Effector CD8-positive, alpha-beta T cell (primary cell): ENCODE data around the gene ERH.

Source experiments
- DNase-seq: peaks from one replicate; lab custom pipeline; 2025; lab: John Stamatoyannopoulos, UW

ERH gene

DNA sequence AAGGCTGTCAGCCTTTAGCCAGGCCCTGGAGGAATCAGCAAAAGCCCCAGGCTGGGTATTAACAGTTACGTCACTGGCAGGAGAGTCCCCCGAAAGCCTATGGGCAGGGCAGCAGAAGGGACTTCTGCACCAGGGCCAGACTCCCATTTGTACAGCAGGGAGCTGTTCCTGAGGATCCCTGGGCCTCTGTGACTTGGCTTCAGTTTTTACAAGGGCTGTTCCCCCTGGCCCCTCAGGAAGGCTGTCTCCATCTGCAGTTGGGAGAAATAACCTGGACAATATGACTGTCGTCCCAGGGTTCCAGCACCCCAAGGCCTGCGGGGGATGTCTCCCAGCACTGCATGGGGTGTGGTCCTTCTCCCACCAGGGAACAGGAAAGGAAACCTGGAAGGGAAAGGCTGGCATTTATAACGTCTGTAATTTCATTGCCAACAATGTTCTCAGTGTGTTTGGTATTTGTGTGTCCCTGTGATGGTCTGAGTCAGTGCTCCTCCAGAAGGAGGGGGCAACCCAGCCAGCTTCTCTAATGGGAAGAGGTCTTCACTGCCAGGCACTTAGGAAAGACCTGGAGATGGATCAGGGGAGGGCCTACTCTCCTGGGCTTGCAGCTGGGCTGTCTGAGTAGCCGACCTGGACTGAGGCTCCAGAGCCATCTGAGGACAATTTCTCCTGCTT, 42.4 kb downstream of the ERH start:
- no peak for DNase-seq

DNA sequence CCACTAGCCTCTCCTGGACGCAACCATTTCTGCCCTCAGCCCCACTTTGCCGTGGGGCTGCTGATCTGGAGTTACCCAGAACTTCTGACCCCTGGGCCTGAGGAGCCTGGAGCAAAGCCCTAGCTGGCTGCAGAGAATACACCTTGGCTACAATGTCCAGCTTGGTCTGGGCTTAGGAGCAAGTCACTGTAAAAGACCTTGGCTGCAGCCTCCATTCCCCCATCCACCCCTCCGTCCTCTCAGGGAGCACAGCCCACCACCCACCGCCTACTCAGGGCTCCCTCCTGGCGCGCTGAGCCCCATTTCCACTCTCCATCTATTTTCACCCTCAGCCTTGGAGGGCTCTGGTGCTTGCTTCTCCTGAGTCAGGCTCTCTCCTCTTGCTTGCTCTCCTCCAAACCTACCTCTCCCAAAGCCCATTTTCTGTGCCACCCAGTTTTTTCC, 42.9 kb downstream of the ERH start:
- no peak for DNase-seq

DNA sequence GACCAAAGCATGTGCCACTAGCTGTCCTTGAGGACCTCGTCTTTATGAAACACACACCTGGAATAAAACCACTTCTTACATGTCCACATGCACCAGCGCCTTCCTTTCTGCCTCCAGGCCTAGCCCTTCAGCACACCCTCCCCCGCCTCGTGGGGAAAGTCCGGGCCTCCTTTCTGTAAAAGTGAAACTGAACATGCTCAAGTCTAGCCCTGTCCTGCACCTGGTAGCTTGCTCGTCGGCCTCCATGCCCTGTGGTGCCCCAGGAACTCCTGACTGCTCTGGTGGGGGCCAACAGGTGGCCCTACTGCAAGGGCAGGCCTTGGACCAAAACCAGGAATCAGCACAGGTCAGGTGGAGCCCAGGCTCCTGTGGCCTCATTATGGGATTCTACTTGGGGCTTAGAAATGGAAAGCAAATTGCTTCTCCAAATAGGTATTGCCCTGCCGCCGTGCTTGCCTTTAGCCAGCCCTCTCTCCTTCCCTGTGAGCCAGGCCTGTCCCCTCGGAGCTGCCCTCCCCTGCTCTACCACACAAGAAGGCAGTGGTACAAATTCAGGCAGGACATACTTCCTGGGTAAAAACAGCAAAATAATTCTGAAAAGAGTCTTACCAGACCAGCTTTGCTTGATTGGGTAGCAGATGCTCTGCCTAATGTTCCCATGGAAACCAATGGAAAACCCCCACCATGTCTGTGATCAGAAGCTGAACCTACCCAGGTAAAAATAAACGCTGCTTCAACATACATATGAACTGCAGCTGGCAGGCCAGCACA, 43.5 kb downstream of the ERH start:
- no peak for DNase-seq

DNA sequence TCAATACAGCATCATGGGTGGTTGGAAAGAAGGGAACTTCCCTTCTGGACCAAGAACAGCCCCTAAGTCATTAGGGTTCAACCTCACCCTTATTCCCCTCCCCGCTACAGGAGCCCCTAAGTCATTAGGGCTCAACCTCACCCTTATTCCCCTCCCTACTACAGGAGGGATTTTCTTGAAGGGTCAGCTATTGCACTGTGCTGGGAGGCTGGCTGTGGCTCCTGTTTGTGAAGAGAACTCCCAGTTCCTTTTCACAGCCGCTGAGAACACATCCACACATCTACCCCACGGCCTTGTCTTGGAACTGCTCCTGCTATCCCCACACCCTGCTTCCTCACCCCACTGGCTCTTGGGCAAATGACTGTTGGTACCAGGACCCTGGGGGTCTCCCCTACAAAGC, 44.9 kb downstream of the ERH start:
- no peak for DNase-seq

DNA sequence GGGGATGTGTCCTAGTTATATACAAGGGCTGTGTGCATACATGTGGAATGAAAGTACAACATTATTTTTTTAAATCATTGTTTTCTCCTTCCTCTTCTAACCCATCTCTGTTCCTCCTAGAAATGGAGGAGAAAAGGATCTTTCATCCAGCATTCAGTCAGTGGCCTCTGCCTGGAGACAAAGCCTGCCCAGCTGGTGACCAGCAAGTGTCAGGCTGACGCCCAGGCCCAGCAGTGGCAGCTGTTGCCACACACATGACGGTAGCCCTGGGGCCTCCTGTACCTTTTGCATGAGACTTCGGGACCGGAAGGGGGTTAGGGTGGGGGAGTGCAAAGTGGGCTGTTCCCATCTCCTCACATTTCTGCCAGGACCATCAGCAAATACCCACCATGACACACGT, 46.2 kb downstream of the ERH start:
- no peak for DNase-seq

DNA sequence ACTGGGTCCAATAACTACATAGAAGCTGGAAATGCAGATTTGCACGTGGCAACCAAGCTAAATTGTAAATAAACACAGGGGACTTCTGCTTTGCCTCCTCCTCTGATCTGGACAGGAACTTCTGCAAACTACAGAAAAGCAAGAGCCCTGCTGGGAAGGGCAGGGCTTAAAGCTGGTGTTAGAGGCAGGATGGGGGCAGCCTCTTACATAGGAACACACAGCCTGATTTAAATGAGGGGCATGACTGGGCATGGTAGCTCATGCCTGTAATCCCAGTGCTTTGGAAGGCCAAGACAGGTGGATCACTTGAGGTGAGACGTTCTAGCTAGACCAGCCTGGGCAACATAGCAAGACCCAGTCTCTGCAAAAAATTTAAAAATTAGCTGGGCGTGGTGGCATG, 46.7 kb downstream of the ERH start:
- DNase-seq: no peak

DNA sequence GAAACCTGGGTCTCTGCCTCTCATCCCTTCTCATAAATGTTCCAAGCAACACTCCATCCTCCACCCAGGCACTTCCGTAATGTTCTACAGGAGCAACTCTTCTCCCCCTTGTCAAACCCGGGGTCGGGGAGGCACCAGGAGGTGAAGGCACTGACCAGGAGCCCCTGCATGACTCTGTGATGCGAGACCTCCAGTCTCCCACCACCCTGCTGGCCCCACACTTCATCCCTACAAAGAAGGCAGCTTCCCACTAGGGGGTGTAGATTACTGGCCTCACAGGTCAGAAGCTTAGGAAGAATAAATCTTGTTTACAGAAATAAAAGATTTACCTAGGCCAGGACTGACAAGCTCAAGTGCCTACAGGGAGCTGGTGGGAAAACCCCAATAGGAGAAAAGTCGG, 47.2 kb downstream of the ERH start:
- no peak for DNase-seq

DNA sequence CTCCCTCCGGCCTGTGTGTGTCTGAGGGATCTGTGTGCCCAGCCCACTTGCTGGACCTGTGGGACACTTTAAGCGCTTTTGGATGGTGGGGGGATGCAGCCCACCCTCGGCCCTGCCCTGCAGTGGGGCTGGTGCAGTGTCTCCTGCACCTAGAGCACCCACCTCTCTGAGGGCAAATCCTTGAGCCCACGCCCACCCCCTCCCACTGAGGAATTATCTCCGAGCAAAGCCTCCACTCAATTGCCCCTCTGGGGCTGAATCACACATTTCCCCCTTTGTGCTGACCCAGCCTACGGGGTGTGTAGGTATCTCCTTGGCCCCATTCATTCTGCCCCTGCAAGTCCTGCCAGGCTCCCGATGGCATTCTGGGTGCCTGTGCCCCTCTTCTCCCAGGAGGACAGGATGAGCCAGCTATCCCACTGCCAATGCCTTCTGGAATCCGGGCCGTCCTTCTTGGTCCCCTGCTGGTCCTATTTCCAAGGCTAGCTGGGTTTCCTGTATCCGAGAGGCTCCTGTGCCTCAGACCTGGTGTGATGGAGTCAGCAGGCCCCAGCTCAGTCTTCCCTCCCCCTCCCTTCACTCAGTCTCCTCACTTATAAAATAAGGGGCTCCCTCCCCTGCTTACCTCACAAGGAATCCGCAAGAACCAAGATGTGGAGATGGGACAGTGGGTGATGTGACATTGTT, 48.9 kb downstream of the ERH start:
- DNase-seq: no peak

DNA sequence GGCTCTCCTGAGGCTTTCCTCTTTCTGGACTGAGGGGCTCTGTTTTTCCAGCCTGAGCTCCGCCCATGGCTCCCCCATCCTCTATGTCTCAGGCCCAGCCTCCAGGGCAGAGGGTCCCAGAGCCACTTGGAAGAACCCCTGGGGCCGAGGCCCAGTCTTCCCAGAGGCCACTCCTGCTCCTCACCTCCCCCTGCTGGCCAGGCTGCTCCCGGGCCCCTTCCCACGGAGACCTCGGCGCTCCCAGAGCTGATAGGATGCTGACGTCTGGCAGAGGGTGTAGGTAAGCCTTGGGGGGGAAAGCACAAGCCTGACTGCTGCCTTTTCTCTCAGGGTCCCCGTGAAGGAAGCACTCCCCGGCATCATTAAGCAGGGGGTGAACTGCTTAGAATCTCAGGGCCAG, 51.4 kb downstream of the ERH start:
- DNase-seq: no peak

DNA sequence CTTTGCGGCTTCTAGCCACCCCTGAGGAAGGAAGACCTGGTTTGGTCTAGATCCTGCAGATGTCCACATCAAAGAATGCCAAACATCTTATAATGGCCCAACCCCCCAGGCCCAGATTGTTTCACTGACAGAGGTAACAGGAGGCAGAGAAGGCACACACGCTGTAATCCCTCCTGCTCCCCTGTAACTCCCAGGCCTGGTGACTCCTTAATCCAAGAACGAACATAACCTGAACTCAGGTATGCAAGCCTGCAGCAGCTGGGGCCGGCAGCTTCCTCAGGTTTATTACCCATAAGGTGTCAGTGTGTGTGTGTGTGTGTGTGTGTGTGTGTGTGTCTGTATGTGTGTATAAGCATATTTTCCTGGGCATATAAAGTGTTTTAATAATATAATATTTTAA, 52.7 kb downstream of the ERH start:
- no peak for DNase-seq

DNA sequence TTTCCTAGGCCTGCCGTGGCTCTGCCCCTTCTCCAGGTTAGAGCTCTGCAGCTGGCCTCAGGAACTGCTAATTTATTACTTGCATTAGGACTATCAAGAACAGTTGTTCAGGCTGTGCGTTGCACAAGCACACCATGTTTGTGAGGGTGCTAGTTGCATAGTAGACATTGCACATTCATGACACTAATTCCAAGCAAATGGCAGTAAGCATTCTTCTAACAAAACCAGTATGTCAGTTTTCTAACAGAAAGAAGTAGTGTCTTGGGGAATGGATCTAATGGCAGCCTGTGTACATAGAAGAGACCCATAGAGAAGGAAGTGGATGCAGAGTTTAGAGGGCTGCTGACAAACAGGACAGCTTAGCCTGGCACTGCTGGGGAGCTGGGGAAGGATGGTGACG, 53.9 kb downstream of the ERH start:
- DNase-seq: no peak

DNA sequence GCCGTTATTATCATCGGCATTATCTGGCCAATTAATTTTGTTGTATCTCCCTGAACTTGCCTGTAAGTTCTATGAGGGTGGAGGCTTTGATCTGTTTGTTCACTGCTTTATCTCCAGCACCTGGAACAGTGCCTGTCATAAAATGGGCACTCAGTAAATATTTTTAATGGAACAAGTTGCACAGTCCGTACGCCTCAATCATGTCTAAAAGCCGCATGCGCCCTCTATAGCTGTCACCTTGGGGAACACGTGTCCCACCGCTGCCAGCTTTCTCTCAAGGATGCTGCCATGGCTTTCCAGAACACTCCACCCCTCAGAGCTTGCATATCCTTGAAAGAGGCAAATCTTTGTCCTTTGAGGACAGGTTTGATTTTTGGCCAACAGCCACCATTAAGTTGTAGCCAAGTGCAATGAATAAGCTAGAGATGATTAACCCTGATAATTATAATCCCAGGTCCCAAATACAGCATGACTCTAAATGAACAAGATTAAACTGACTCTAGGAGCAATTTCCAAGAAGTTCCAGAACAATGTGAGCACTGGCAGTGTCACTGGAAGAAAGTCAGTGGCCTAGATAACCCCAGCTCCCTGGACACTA, 55.1 kb downstream of the ERH start:
- no peak for DNase-seq

DNA sequence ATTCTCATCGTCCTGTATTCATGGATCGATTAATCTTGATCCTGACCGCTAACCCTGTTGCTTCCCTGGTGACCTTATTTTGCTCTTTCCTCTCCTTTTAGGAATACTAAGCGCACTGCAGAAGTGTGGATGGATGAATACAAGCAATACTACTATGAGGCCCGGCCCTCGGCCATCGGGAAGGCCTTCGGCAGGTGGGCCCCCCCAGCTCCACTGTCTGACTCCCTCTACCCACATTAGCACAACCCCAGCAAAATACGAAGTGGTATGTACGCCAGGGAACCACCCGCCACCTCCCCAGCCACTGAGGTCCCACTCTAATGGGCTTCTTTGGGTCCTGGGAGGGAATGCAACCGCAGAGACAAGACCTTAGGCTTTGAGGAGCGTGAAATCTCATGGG, 58.7 kb downstream of the ERH start:
- no peak for DNase-seq

DNA sequence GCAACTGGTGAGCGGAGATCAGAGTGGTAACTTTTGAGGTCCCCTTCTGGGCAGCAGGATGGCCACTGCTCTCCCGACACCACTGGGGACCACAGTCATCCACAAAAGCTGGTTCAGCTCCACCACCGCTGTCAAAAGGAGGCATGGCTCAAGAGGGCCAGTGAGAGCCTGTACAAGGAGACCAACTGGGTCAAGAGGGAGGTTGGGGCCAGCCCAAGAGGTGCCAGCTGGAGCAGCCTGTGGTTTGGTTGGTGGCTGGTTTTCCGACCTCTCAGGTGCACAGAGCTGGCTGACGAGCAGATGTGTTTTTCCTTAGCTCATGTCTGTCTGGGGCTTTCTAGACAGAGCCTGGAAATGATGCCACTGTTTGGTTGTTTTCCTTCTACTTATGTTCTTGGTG, 60.1 kb downstream of the ERH start:
- DNase-seq: no peak

DNA sequence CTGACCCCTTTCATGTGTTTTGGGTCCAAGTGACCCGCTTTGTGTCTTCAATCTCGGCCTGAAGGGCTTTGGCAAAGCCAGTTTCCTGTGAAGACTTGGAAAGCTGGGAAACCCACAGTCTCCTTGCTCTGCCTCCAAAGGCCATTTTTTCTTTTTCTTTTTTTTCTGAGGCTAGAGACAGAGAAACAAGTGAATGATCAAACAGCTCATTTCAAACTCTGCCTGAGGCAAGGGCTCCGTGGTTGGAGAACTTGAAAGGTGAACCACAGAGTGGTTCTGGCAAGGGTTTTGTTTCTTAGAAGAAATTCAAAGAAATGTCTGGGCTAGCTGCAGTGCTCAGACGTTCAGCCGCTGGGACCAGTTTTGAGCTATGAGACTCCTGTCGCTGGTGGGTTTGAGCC, 62.7 kb downstream of the ERH start:
- DNase-seq: no peak

DNA sequence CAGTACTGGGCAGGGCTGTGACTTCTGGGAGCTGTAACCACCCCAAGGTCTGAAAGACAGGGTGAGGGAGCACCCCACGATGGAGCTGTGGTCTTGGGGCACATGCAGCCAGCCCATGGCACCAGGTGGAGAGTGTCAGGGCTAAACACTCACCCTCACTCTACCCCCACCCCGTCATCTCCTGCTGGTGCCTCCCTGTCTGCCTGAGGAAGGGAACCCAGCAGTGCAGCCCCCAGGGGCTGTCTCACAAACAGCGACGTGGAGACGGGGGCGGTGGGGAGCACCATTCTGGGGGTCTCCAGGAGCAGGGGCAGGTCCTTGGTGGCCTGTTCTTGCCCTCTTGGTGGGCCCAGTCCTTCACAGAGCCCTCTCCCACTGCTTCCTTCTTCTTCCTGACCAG, 63.5 kb downstream of the ERH start:
- DNase-seq: no peak

DNA sequence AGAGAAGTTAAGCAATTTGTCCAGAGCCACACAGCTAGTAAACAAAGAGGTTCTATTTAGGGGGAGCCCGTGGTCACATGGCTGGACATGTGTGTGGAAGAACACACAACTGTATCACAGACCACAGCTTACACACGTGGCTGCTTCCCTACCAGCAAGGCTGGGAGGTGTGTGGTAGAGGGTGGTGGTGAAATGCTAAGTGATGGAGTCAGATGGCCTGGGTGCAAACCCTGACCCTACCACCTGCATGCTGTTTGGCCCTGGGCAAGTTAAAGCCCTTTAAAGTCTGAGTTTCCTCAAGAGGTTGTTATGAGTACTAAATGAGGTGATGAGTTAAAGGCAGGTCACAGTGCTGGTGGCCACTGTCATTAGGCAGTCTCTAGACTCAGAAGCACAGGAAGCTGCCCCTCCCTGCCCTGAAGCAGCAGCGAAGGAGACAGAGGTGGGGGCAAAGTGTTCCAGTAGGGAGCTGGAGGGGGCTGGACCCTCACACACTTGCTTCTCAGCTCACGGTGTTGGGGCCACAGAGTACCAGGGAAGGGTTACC, 64.2 kb downstream of the ERH start:
- no peak for DNase-seq

DNA sequence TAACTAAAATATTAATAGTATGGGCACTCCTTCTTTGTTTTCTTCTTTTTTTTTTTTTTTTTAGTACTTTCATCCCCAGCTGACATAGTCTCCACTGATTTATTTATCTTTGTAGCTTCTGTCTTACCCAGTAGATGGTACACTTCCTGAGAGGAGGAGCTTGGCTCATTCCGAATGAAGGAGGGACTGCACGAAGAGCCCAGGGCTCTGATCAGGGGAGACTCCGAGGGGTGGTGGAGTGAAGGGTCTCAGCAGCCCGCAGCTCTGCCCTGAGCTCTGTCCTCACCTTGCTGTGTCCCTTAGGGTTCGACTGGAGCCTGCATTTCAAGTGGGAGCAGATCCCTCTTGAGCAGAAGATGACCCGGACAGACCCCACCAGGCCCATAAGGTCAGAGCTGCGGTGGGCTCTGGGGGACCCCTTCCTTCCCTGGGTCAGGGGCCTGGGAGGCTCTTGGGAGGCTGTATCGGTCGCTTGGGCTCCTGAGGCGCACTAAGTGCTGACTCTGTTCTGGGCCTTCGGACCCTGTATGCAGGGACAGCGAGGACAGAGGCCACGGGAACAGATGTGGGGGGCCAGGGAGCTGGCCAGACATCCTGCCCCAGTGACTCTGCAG, 65.2 kb downstream of the ERH start:
- DNase-seq: no peak

DNA sequence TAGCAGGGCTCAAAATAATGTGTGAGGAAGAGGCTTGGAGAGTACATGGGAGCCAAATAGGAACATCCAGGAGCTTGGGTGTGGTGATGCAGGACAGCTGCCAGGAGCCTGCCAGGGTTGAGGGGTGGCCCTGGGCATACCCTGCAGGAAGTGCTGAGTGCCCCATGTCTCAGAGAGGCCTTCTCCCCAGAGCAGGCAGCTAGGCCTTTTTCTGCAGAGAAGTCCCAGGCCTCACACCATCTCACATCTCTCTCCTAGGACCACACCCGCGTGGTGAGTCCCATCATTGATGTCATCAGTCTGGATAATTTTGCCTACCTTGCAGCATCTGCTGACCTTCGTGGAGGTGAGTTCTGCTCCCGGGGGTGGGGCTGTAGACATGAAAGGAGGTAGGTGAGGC, 66.9 kb downstream of the ERH start:
- DNase-seq: no peak
